Measurements from ENCODE around the gene STRA6.

- TF ChIP-seq CTCF (IDR thresholded peaks at IDR 0.05) (no peak), EZH2 (IDR thresholded peaks at IDR 0.05; ENCODE audit: borderline replicate concordance, insufficient read depth, low read depth, low read length, poor library complexity, severe bottlenecking) (no peak)
Measured at GRCh38 chr15:74174958-74175253, 27.7 kb downstream of the STRA6 start.
